Stomach (tissue), 4 donors: ENCODE results near the gene SH3BP2.

Experiments used
- CTCF ChIP-seq, 7 experiments: fragments of 450-650 bp in 4 of 7; fragments of 200-600 bp in 3 of 7; sonication (generic) in 3 of 7; IDR thresholded peaks; one replicate each; pipeline ENCODE4 v1.5.1; 2016 to 2019; ENCODE audit warnings: antibody characterized with exemption in 7 of 7, control low read depth in 2 of 7, mild to moderate bottlenecking in 1 of 7
- EP300 ChIP-seq: sonication (generic); formaldehyde crosslinking; IDR thresholded peaks from one replicate; pipeline ENCODE4 v1.6.1; 2017; ENCODE audit warnings: antibody characterized with exemption
- POLR2A ChIP-seq, 4 donors: fragments of 450-650 bp; IDR thresholded peaks; one replicate each; pipeline ENCODE4 v1.6.1; 2016; ENCODE audit warnings: antibody characterized with exemption in 4 of 4, control low read depth in 2 of 4, mild to moderate bottlenecking in 1 of 4, moderate library complexity in 1 of 4
- POLR2AphosphoS5 ChIP-seq, 3 donors: sonication (generic); formaldehyde crosslinking; IDR thresholded peaks; one replicate each; pipeline ENCODE4 v1.6.1; 2016; ENCODE audit warnings: antibody characterized with exemption in 3 of 3

- TF ChIP-seq CTCF (IDR thresholded peaks at IDR 0.05) (no peak), EP300 (no peak), POLR2A (IDR thresholded peaks at IDR 0.05) (no peak), POLR2AphosphoS5 (IDR thresholded peaks at IDR 0.05) (peak in 2 of 3 donors; percentile 65 to 75)
Measured at GRCh38 chr4:2795893-2796848, 3.3 kb downstream of the SH3BP2 start.
